Measurements from ENCODE around the gene ZNF672.

Gene ZNF672

GRCh38 chr1:248831842-248832241 is 6.2 kb upstream of the ZNF672 start:
- in situ Hi-C loops (cut with MboI; ENCODE audit: low sequenced_read_pairs) = no loop called here
- no peaks in the 10 kb centered on the region for H3K36me3 ChIP-seq (replicated peaks)
- H3K27me3 ChIP-seq (ENCODE audit: low read depth) = peaks cover 9% of the 10 kb centered on the region; the same call in 1 of the 2 replicates
- no peak overlapping the region for H3K4me3 ChIP-seq
- H3K4me1 ChIP-seq = peaks cover 3% of the 10 kb centered on the region
- no peaks in the 10 kb centered on the region for H3K9me3 ChIP-seq
- DNase-seq (ENCODE audit: low spot score in 2 of 2) = no peak

DNA sequence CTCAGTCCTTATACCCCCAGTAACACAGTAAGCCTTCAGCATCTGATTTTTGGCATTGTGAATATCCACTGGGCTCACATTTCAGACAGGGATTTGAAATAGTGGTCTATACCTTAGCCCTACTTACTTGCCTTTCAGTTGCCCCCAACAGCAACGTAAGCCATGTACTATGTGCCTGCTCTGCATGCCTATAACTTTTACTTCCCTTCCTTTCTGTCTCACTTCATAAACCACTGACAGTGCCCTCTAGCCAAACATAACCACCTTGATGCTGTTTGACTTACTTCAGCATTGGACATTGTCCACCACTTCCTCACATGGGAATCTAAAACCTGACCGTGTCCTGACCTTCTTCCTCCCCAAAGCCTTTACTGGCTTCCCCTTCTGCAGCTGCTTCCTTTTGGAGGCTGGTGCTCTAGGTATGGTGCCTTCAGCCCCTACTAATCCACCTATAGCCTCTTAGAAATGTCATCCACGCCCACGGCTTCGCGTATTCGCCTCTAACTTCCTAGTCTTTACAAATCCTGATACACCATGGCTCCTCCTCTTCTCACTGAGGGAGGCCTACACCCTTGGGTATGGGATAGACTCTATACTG is 3.6 kb upstream of the ZNF672 start:
- Histone ChIP-seq H3K36me3 (replicated peaks) (no peaks in the 10 kb centered on the region), H3K9me3 (no peaks in the 10 kb centered on the region), H3K4me1 (no peaks in the 10 kb centered on the region), H3K27me3 (ENCODE audit: low read depth) (peaks cover 9% of the 10 kb centered on the region; the same call in 1 of the 2 replicates), H3K4me3 (no peak overlapping the region)
- no peak for DNase-seq (ENCODE audit: low spot score in 2 of 2)
- in situ Hi-C loops (cut with MboI; ENCODE audit: low sequenced_read_pairs) = no loop called here

- no peaks in the 10 kb centered on the region for H3K4me1 ChIP-seq
- in situ Hi-C loops (cut with MboI; ENCODE audit: low sequenced_read_pairs) = no loop called here
- peaks cover 2% of the 10 kb centered on the region; the same call in 1 of the 2 replicates for H3K36me3 ChIP-seq (replicated peaks)
- peak overlapping the region; percentile 68 for H3K4me3 ChIP-seq
- DNase-seq (ENCODE audit: low spot score in 2 of 2) = no peak
- H3K27me3 ChIP-seq (ENCODE audit: low read depth) = peaks cover 9% of the 10 kb centered on the region; the same call in 1 of the 2 replicates
- H3K9me3 ChIP-seq = no peaks in the 10 kb centered on the region
These were observed 811 bp upstream of the ZNF672 start for GRCh38 chr1:248837045-248837780.

DNA sequence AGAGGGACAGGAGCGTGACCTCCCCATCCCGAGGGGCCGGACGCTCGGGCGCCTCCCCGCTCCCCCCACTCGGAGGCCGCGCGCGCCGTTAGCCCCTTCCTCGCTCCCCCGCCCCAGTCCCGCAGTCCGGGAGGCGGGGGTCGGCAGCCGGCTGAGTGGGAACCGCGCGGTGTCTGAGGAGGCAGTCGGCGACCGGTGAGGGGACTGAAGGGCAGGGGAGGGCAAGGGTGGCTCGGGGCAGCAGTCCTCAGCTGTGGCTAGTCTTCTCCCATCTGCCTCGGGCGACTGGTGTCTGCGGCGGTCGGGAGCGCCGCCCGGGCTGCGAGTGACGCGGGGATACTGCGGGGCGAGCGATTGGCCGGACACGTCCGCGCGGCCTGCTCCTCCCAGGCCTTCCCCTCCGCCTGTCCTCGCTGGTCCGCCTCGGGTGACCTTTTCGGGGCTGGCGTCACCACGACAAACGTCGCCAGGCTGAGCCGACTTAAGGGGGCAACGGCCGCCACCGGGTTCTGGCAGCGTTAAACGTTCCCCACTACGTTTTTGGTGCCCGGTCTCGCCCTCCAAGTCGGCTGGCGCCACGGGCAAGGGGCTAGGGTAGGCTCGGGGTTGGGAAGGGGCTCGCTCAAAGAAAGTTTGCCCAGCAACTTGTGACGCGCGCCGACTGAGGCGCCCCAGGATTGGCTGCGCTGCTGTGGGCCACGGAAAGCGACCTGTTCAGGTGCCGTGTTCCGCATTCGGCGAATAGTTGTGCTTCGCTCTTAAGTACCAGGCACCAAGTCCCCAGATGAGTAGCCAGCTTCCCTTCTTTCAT is 538 bp downstream of the ZNF672 start:
- Histone ChIP-seq H3K4me3 (peak overlapping the region; percentile 68), H3K4me1 (no peaks in the 10 kb centered on the region), H3K27me3 (ENCODE audit: low read depth) (peaks cover 8% of the 10 kb centered on the region; the same call in 1 of the 2 replicates), H3K9me3 (no peaks in the 10 kb centered on the region), H3K36me3 (replicated peaks) (peaks cover 7% of the 10 kb centered on the region; the same call in 1 of the 2 replicates)
- in situ Hi-C loops (cut with MboI; ENCODE audit: low sequenced_read_pairs) = no loop called here
- peak; percentile 72 to 88 for DNase-seq (ENCODE audit: low spot score in 2 of 2)

- H3K9me3 ChIP-seq = no peaks in the 10 kb centered on the region
- 0 out of 2 replicates have a peak, but pooled peaks cover 3% of the 10 kb centered on the region for H3K27me3 ChIP-seq (ENCODE audit: low read depth)
- H3K4me3 ChIP-seq = peak overlapping the region; percentile 68
- no peak for DNase-seq (ENCODE audit: low spot score in 2 of 2)
- peaks cover 7% of the 10 kb centered on the region; the same call in 1 of the 2 replicates for H3K36me3 ChIP-seq (replicated peaks)
- in situ Hi-C loops (cut with MboI; ENCODE audit: low sequenced_read_pairs) = no loop called here
- no peaks in the 10 kb centered on the region for H3K4me1 ChIP-seq
These were observed 1.1 kb downstream of the ZNF672 start for GRCh38 chr1:248839168-248839555.

DNA sequence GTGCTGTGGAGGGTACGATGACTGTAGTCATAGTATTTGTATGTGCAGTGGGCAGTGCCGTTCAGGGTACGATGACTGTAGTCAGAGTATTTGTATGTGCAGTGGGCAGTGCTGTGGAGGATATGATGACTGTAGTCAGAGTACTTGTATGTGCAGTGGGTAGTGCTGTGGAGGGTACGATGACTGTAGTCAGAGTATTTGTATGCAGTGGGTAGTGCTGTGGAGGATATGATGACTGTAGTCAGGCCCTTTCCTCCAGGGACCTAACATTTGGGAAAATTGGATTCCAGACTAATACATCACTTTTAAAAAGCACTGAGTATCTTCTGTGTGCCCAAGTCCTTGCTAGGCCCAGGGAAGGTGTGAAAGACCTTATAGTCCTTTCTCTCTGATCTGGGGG is 2.9 kb downstream of the ZNF672 start:
- no peaks in the 10 kb centered on the region for H3K27me3 ChIP-seq (ENCODE audit: low read depth)
- no peaks in the 10 kb centered on the region for H3K9me3 ChIP-seq
- peaks cover 12% of the 10 kb centered on the region for H3K36me3 ChIP-seq (replicated peaks)
- DNase-seq (ENCODE audit: low spot score in 2 of 2) = no peak
- no peaks in the 10 kb centered on the region for H3K4me1 ChIP-seq
- in situ Hi-C loops (cut with MboI; ENCODE audit: low sequenced_read_pairs) = no loop called here
- no peak overlapping the region for H3K4me3 ChIP-seq

DNA sequence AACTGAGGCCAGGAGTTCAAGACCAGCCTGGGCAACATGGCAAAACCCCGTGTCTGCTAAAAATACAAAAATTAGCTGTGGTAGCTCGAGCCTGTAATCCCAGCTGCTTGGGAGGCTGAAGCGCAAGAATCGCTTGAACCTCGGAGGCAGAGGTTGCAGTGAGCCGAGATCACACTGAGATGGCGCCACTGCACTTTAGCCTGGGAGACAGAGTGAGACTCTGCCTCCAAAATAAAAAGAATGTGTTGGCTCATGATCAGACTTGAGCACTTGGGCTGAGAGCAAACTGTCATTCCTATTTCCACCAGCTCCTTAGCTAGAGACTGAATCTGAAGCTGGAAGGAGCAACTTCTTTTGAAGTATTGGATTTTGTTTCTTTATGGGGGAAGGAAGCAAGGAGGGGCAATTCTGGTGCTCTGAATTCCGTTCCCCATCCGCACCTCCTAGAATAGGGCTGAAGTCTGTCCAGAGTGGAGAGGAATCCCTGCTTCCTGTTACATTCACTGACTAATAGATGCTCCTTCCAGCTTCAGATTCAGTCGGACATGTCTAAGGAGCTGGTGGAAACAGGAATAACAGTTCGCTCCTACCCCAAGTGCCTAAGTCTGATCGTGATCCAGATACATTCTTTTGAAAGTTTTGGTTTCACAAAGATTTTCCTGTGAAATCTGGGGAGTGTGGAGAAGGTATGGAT is 3.8 kb downstream of the ZNF672 start:
- Histone ChIP-seq H3K4me1 (no peaks in the 10 kb centered on the region), H3K9me3 (no peaks in the 10 kb centered on the region), H3K4me3 (no peak overlapping the region), H3K36me3 (replicated peaks) (peaks cover 20% of the 10 kb centered on the region), H3K27me3 (ENCODE audit: low read depth) (no peaks in the 10 kb centered on the region)
- in situ Hi-C loops (cut with MboI; ENCODE audit: low sequenced_read_pairs) = no loop called here
- peak; percentile 24 to 62 for DNase-seq (ENCODE audit: low spot score in 2 of 2)

GRCh38 chr1:248842781-248843331 is 4.8 kb downstream of the ZNF672 start:
- Histone ChIP-seq H3K4me3 (no peak overlapping the region), H3K4me1 (no peaks in the 10 kb centered on the region), H3K27me3 (ENCODE audit: low read depth) (no peaks in the 10 kb centered on the region), H3K36me3 (replicated peaks) (peaks cover 25% of the 10 kb centered on the region), H3K9me3 (no peaks in the 10 kb centered on the region)
- DNase-seq (ENCODE audit: low spot score in 2 of 2) = no peak
- in situ Hi-C loops (cut with MboI; ENCODE audit: low sequenced_read_pairs) = no loop called here

DNA sequence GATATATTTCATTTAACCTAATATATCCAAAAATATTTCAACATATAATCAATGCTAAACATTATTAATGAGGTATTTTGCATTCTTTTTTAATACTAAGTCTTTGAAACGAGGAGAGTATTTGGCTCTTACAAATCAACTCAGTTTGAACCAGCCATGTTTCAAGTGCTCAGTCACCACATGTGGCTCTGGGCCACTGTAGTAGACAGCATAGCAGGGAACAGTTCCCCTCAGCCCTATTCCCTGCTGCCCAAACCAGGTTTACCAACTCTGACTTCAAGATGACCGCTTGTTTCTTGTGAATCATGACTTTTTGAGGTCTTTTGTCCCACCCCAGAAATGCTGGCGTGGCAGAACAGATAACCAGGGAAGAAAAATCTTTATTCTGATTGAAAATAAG is 5.7 kb downstream of the ZNF672 start:
- H3K4me3 ChIP-seq = no peak overlapping the region
- H3K9me3 ChIP-seq = no peaks in the 10 kb centered on the region
- no peak for DNase-seq (ENCODE audit: low spot score in 2 of 2)
- H3K4me1 ChIP-seq = no peaks in the 10 kb centered on the region
- in situ Hi-C loops (cut with MboI; ENCODE audit: low sequenced_read_pairs) = no loop called here
- no peaks in the 10 kb centered on the region for H3K27me3 ChIP-seq (ENCODE audit: low read depth)
- H3K36me3 ChIP-seq (replicated peaks) = peaks cover 33% of the 10 kb centered on the region

- in situ Hi-C loops (cut with MboI; ENCODE audit: low sequenced_read_pairs) = no loop called here
- H3K4me1 ChIP-seq = no peaks in the 10 kb centered on the region
- no peak overlapping the region for H3K4me3 ChIP-seq
- DNase-seq (ENCODE audit: low spot score in 2 of 2) = no peak
- H3K36me3 ChIP-seq (replicated peaks) = peaks cover 42% of the 10 kb centered on the region
- no peaks in the 10 kb centered on the region for H3K27me3 ChIP-seq (ENCODE audit: low read depth)
- H3K9me3 ChIP-seq = no peaks in the 10 kb centered on the region
These were observed 6.5 kb downstream of the ZNF672 start for GRCh38 chr1:248844526-248844925.

DNA sequence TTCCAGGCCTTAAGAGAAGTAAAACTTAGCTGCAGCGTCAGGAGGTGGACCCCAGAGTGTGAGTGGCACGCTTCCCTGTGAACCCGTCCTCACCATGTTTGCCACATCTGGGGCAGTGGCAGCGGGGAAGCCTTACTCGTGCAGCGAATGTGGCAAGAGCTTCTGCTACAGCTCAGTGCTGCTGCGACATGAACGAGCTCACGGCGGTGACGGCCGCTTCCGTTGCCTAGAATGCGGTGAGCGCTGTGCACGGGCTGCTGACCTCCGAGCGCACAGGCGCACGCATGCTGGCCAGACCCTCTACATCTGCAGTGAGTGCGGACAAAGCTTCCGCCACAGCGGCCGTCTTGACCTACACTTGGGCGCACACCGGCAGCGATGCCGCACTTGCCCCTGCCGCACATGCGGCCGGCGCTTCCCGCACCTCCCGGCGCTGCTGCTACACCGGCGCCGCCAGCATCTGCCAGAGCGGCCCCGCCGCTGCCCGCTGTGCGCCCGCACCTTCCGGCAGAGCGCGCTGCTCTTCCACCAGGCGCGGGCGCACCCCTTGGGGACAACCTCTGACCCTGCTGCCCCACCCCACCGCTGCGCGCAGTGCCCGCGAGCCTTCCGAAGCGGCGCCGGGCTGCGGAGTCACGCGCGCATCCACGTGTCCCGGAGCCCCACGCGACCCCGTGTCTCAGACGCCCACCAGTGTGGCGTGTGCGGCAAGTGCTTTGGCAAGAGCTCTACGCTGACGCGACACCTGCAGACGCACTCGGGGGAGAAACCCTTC is 9.3 kb downstream of the ZNF672 start:
- no peak for DNase-seq (ENCODE audit: low spot score in 2 of 2)
- H3K9me3 ChIP-seq = no peaks in the 10 kb centered on the region
- H3K27me3 ChIP-seq (ENCODE audit: low read depth) = no peaks in the 10 kb centered on the region
- in situ Hi-C loops (cut with MboI; ENCODE audit: low sequenced_read_pairs) = no loop called here
- peaks cover 61% of the 10 kb centered on the region for H3K36me3 ChIP-seq (replicated peaks)
- H3K4me3 ChIP-seq = no peak overlapping the region
- no peaks in the 10 kb centered on the region for H3K4me1 ChIP-seq

DNA sequence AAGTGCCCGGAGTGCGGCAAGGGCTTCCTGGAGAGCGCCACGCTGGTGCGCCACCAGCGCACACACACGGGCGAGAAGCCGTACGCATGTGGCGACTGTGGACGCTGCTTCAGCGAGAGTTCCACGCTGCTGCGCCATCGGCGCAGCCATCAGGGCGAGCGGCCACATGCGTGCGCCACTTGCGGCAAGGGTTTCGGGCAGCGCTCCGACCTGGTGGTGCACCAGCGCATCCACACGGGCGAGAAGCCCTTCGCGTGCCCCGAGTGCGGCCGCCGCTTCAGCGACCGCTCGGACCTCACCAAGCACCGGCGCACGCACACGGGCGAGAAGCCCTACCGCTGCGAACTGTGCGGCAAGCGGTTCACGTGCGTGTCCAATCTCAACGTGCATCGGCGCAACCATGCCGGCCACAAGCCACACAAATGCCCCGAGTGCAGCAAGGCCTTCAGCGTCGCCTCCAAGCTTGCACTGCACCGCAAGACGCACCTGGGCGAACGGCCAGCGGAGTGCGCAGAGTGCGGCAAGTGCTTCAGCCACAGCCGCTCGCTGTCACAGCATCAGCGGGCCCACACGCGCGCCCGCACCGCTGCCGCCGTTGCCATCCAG is 10.0 kb downstream of the ZNF672 start:
- peaks cover 64% of the 10 kb centered on the region for H3K36me3 ChIP-seq (replicated peaks)

More for the DNA sequence above, 10.0 kb downstream of the ZNF672 start:
- Histone ChIP-seq H3K9me3 (no peaks in the 10 kb centered on the region), H3K27me3 (ENCODE audit: low read depth) (no peaks in the 10 kb centered on the region), H3K4me3 (no peak overlapping the region), H3K4me1 (no peaks in the 10 kb centered on the region)
- DNase-seq (ENCODE audit: low spot score in 2 of 2) = no peak
- in situ Hi-C loops (cut with MboI; ENCODE audit: low sequenced_read_pairs) = no loop called here
